NCI-H2196 (cell line): Measurements from ENCODE around the gene THSD4.

ENCODE experiments used
- DNase-seq: peaks from one replicate; lab custom pipeline; 2025; ENCODE audit not compliant: unreplicated experiment; lab: John Stamatoyannopoulos, UW

Gene THSD4

GRCh38 chr15:71565006-71565405 lies 449.7 kb downstream of the THSD4 start:
- DNase-seq = no peak

- no peak for DNase-seq
Measured at GRCh38 chr15:71565631-71566160, 450.4 kb downstream of the THSD4 start.

GRCh38 chr15:71566226-71566625 lies 451.0 kb downstream of the THSD4 start:
- no peak for DNase-seq

GRCh38 chr15:71567173-71567572 lies 451.9 kb downstream of the THSD4 start:
- no peak for DNase-seq

GRCh38 chr15:71568227-71568626 lies 453.0 kb downstream of the THSD4 start:
- DNase-seq = no peak

GRCh38 chr15:71570736-71571135 lies 455.5 kb downstream of the THSD4 start:
- no peak for DNase-seq

- DNase-seq = no peak
Measured at GRCh38 chr15:71571641-71572040, 456.4 kb downstream of the THSD4 start.

- no peak for DNase-seq
Measured at GRCh38 chr15:71572452-71573053, 457.3 kb downstream of the THSD4 start.

GRCh38 chr15:71573599-71573998 lies 458.3 kb downstream of the THSD4 start:
- no peak for DNase-seq

- peak; percentile 0 for DNase-seq
Measured at GRCh38 chr15:71575474-71576045, 460.3 kb downstream of the THSD4 start.

GRCh38 chr15:71577071-71577470 lies 461.8 kb downstream of the THSD4 start:
- DNase-seq = no peak

- DNase-seq = no peak
Measured at GRCh38 chr15:71581398-71581930, 466.2 kb downstream of the THSD4 start.

- DNase-seq = no peak
Measured at GRCh38 chr15:71585159-71585558, 469.9 kb downstream of the THSD4 start.

- no peak for DNase-seq
Measured at GRCh38 chr15:71586463-71586862, 471.2 kb downstream of the THSD4 start.

- DNase-seq = no peak
Measured at GRCh38 chr15:71588746-71589145, 473.5 kb downstream of the THSD4 start.

GRCh38 chr15:71591057-71591456 lies 475.8 kb downstream of the THSD4 start:
- no peak for DNase-seq

GRCh38 chr15:71592203-71592602 lies 476.9 kb downstream of the THSD4 start:
- no peak for DNase-seq

GRCh38 chr15:71595846-71596553 lies 480.7 kb downstream of the THSD4 start:
- no peak for DNase-seq

GRCh38 chr15:71596672-71597071 lies 481.4 kb downstream of the THSD4 start:
- DNase-seq = no peak

- DNase-seq = no peak
Measured at GRCh38 chr15:71597126-71597525, 481.9 kb downstream of the THSD4 start.

- no peak for DNase-seq
Measured at GRCh38 chr15:71597637-71598036, 482.4 kb downstream of the THSD4 start.

- no peak for DNase-seq
Measured at GRCh38 chr15:71598741-71599140, 483.5 kb downstream of the THSD4 start.
